ENCODE measurements around the gene UBALD2.
"Not testable (repeated sequence)": the region's sequence is repeated elsewhere in the genome, so short reads cannot be mapped to it uniquely, and the experiment has no call there.

DNA sequence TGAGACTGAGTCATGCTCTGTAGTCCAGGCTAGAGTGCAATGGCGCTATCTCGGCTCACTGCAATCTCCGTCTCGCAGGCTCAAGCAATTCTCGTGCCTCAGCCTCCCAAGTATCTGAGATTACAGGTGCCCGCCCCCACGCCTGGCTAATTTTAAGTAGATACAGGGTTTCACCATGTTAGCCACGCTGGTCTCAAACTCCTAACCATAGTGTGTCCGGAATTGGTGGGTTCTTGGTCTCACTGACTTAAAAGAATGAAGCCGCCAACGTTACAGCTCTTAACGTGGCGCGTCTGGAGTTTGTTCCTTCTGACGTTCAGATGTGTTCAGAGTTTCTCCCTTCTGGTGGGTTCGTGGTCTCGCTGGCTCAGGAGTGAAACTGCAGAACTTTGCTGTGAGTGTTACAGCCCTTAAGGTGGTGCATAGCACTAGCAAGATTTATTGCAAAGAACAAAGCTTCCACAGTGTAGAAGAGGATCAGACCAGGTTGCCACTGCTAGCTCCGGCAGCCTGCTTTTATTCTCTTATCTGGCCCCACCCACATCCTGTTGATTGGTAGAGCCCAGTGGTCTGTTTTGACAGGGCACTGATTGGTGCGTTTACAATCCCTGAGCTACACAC is 8.6 kb upstream of the UBALD2 start:
- TF ChIP-seq, protein P1, sequence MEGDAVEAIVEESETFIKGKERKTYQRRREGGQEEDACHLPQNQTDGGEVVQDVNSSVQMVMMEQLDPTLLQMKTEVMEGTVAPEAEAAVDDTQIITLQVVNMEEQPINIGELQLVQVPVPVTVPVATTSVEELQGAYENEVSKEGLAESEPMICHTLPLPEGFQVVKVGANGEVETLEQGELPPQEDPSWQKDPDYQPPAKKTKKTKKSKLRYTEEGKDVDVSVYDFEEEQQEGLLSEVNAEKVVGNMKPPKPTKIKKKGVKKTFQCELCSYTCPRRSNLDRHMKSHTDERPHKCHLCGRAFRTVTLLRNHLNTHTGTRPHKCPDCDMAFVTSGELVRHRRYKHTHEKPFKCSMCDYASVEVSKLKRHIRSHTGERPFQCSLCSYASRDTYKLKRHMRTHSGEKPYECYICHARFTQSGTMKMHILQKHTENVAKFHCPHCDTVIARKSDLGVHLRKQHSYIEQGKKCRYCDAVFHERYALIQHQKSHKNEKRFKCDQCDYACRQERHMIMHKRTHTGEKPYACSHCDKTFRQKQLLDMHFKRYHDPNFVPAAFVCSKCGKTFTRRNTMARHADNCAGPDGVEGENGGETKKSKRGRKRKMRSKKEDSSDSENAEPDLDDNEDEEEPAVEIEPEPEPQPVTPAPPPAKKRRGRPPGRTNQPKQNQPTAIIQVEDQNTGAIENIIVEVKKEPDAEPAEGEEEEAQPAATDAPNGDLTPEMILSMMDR (IDR thresholded peaks at IDR 0.05) = not testable (repeated sequence)
- not testable (repeated sequence) for TF ChIP-seq POLR2A (IDR thresholded peaks at IDR 0.05)

Measured in esophagus squamous epithelium (tissue), 4 donors.